Measurements from ENCODE around the gene CBX1.
A peak's percentile ranks its signal among the peaks of the same experiment; 100 is the strongest.

The CBX1 gene

GRCh38 chr17:48100591-48101011, 677 bp downstream of the CBX1 start:
- H3K23ac ChIP-seq (ENCODE audit: low read depth, low read length, poor library complexity), result peak overlapping the region; percentile 70
- H3K9ac ChIP-seq (ENCODE audit: low read depth, low read length, poor library complexity), result peak overlapping the region; percentile 94
- no peak for DNase-seq (ENCODE audit: low spot score)
- H3K4ac ChIP-seq (ENCODE audit: low read length), result no peak overlapping the region
- H3K14ac ChIP-seq (ENCODE audit: low read length), result peak overlapping the region; percentile 97
- peak overlapping the region; percentile 96 for H3K18ac ChIP-seq (ENCODE audit: low read length)
- H4K8ac ChIP-seq (ENCODE audit: low read depth, low read length), result no peak overlapping the region
- no peak overlapping the region for H2AK5ac ChIP-seq (ENCODE audit: low read depth, low read length)
- peak overlapping the region; percentile 88 for H2AFZ ChIP-seq (ENCODE audit: low read length)
- H2BK5ac ChIP-seq (ENCODE audit: low read length), result peak overlapping the region; percentile 79
- no peak overlapping the region for H2BK12ac ChIP-seq (ENCODE audit: low read length)
- H2BK120ac ChIP-seq (ENCODE audit: low read depth, low read length), result peak overlapping the region; percentile 66
- H3K4me2 ChIP-seq (ENCODE audit: insufficient read depth, low read length, poor library complexity, severe bottlenecking), result peak overlapping the region; percentile 73
- no peak overlapping the region for H2BK15ac ChIP-seq (ENCODE audit: low read length)
- H3K9me3 ChIP-seq (replicated peaks in 1 of 2; ENCODE audit: control insufficient read depth in 2 of 2, insufficient read depth in 1 of 2, low read depth in 1 of 2, low read length in 2 of 2), result peaks cover 0 to 3% of the 10 kb centered on the region in 2 donors
- H3K36me3 ChIP-seq (replicated peaks in 1 of 2; ENCODE audit: control insufficient read depth in 2 of 2, insufficient read depth in 2 of 2, low read length in 2 of 2), result peaks cover 3 to 30% of the 10 kb centered on the region in 2 donors
- H3K27ac ChIP-seq (replicated peaks; ENCODE audit: low read length), result peak overlapping the region; percentile 96
- WGBS, 2 donors (ENCODE audit: extremely low coverage in 2 of 2, insufficient read length in 2 of 2, insufficient replicate concordance in 1 of 2), result no CpG with 5 or more reads among the region's 23 CpGs
- H3K4me3 ChIP-seq (ENCODE audit: low read length in 2 of 2), result peak overlapping the region; percentile 83 to 95
- H3K4me1 ChIP-seq (ENCODE audit: control insufficient read depth in 2 of 2, insufficient read depth in 1 of 2, low read depth in 1 of 2, low read length in 2 of 2), result no peaks in the 10 kb centered on the region
- no peaks in the 10 kb centered on the region for H3K27me3 ChIP-seq (ENCODE audit: control insufficient read depth in 3 of 3, insufficient read depth in 3 of 3, low read depth in 1 of 3, low read length in 3 of 3)
- H3K79me1 ChIP-seq (ENCODE audit: low read depth, low read length), result peaks cover 3% of the 10 kb centered on the region
- no peak overlapping the region for H4K91ac ChIP-seq (ENCODE audit: low read depth, low read length, poor library complexity)

GRCh38 chr17:48100160-48100559, 1.1 kb downstream of the CBX1 start:
- Histone ChIP-seq H2BK12ac (ENCODE audit: low read length) (no peak overlapping the region), H2BK5ac (ENCODE audit: low read length) (peak overlapping the region; percentile 79), H2AK5ac (ENCODE audit: low read depth, low read length) (no peak overlapping the region), H3K9ac (ENCODE audit: low read depth, low read length, poor library complexity) (no peak overlapping the region), H2BK120ac (ENCODE audit: low read depth, low read length) (no peak overlapping the region), H4K91ac (ENCODE audit: low read depth, low read length, poor library complexity) (no peak overlapping the region), H2AFZ (ENCODE audit: low read length) (peak overlapping the region; percentile 88), H3K4ac (ENCODE audit: low read length) (no peak overlapping the region), H3K9me3 (replicated peaks in 1 of 2; ENCODE audit: control insufficient read depth in 2 of 2, insufficient read depth in 1 of 2, low read depth in 1 of 2, low read length in 2 of 2) (peaks cover 0 to 3% of the 10 kb centered on the region in 2 donors), H3K14ac (ENCODE audit: low read length) (no peak overlapping the region), H4K8ac (ENCODE audit: low read depth, low read length) (no peak overlapping the region), H3K79me1 (ENCODE audit: low read depth, low read length) (peaks cover 3% of the 10 kb centered on the region), H3K27me3 (ENCODE audit: control insufficient read depth in 3 of 3, insufficient read depth in 3 of 3, low read depth in 1 of 3, low read length in 3 of 3) (no peaks in the 10 kb centered on the region), H3K4me3 (ENCODE audit: low read length in 2 of 2) (peak overlapping the region; percentile 83 to 95), H3K18ac (ENCODE audit: low read length) (no peak overlapping the region), H2BK15ac (ENCODE audit: low read length) (no peak overlapping the region), H3K4me1 (ENCODE audit: control insufficient read depth in 2 of 2, insufficient read depth in 1 of 2, low read depth in 1 of 2, low read length in 2 of 2) (no peaks in the 10 kb centered on the region), H3K27ac (replicated peaks; ENCODE audit: low read length) (peak overlapping the region; percentile 96), H3K23ac (ENCODE audit: low read depth, low read length, poor library complexity) (no peak overlapping the region), H3K4me2 (ENCODE audit: insufficient read depth, low read length, poor library complexity, severe bottlenecking) (peak overlapping the region; percentile 73), H3K36me3 (replicated peaks in 1 of 2; ENCODE audit: control insufficient read depth in 2 of 2, insufficient read depth in 2 of 2, low read length in 2 of 2) (peaks cover 3 to 34% of the 10 kb centered on the region in 2 donors)
- no peak for DNase-seq (ENCODE audit: low spot score)
- 100% methylated on average over 2 to 4 of the region's 10 CpGs for WGBS, 2 donors (ENCODE audit: extremely low coverage in 2 of 2, insufficient read length in 2 of 2, insufficient replicate concordance in 1 of 2)

- Histone ChIP-seq H2BK120ac (ENCODE audit: low read depth, low read length) (no peak overlapping the region), H3K9me3 (replicated peaks in 1 of 2; ENCODE audit: control insufficient read depth in 2 of 2, insufficient read depth in 1 of 2, low read depth in 1 of 2, low read length in 2 of 2) (peaks cover 0 to 3% of the 10 kb centered on the region in 2 donors), H3K18ac (ENCODE audit: low read length) (no peak overlapping the region), H3K36me3 (replicated peaks in 1 of 2; ENCODE audit: control insufficient read depth in 2 of 2, insufficient read depth in 2 of 2, low read length in 2 of 2) (peaks cover 3 to 67% of the 10 kb centered on the region in 2 donors), H3K9ac (ENCODE audit: low read depth, low read length, poor library complexity) (no peak overlapping the region), H2AK5ac (ENCODE audit: low read depth, low read length) (no peak overlapping the region), H3K4me1 (ENCODE audit: control insufficient read depth in 2 of 2, insufficient read depth in 1 of 2, low read depth in 1 of 2, low read length in 2 of 2) (no peaks in the 10 kb centered on the region), H3K4ac (ENCODE audit: low read length) (no peak overlapping the region), H3K4me2 (ENCODE audit: insufficient read depth, low read length, poor library complexity, severe bottlenecking) (no peak overlapping the region), H3K27me3 (ENCODE audit: control insufficient read depth in 3 of 3, insufficient read depth in 3 of 3, low read depth in 1 of 3, low read length in 3 of 3) (no peaks in the 10 kb centered on the region), H2BK15ac (ENCODE audit: low read length) (no peak overlapping the region), H4K8ac (ENCODE audit: low read depth, low read length) (no peak overlapping the region), H3K14ac (ENCODE audit: low read length) (no peak overlapping the region), H3K79me1 (ENCODE audit: low read depth, low read length) (peaks cover 4% of the 10 kb centered on the region), H2BK5ac (ENCODE audit: low read length) (no peak overlapping the region), H4K91ac (ENCODE audit: low read depth, low read length, poor library complexity) (no peak overlapping the region), H3K27ac (replicated peaks; ENCODE audit: low read length) (no peak overlapping the region), H2AFZ (ENCODE audit: low read length) (no peak overlapping the region), H2BK12ac (ENCODE audit: low read length) (no peak overlapping the region), H3K23ac (ENCODE audit: low read depth, low read length, poor library complexity) (no peak overlapping the region), H3K4me3 (ENCODE audit: low read length in 2 of 2) (no peak overlapping the region)
- WGBS, 2 donors (ENCODE audit: extremely low coverage in 2 of 2, insufficient read length in 2 of 2, insufficient replicate concordance in 1 of 2), result no CpG with 5 or more reads among the region's 4 CpGs
- no peak for DNase-seq (ENCODE audit: low spot score)
These were observed 5.7 kb downstream of the CBX1 start for GRCh38 chr17:48095611-48096010.

- Histone ChIP-seq H3K27ac (replicated peaks; ENCODE audit: low read length) (no peak overlapping the region), H4K91ac (ENCODE audit: low read depth, low read length, poor library complexity) (no peak overlapping the region), H2BK120ac (ENCODE audit: low read depth, low read length) (no peak overlapping the region), H3K4me2 (ENCODE audit: insufficient read depth, low read length, poor library complexity, severe bottlenecking) (no peak overlapping the region), H2AFZ (ENCODE audit: low read length) (no peak overlapping the region), H3K23ac (ENCODE audit: low read depth, low read length, poor library complexity) (no peak overlapping the region), H3K14ac (ENCODE audit: low read length) (no peak overlapping the region), H3K36me3 (replicated peaks in 1 of 2; ENCODE audit: control insufficient read depth in 2 of 2, insufficient read depth in 2 of 2, low read length in 2 of 2) (peaks cover 3 to 70% of the 10 kb centered on the region in 2 donors), H2AK5ac (ENCODE audit: low read depth, low read length) (no peak overlapping the region), H2BK12ac (ENCODE audit: low read length) (no peak overlapping the region), H4K8ac (ENCODE audit: low read depth, low read length) (no peak overlapping the region), H2BK15ac (ENCODE audit: low read length) (no peak overlapping the region), H3K27me3 (ENCODE audit: control insufficient read depth in 3 of 3, insufficient read depth in 3 of 3, low read depth in 1 of 3, low read length in 3 of 3) (no peaks in the 10 kb centered on the region), H3K4ac (ENCODE audit: low read length) (no peak overlapping the region), H3K4me3 (ENCODE audit: low read length in 2 of 2) (no peak overlapping the region), H3K79me1 (ENCODE audit: low read depth, low read length) (peaks cover 4% of the 10 kb centered on the region), H2BK5ac (ENCODE audit: low read length) (no peak overlapping the region), H3K18ac (ENCODE audit: low read length) (no peak overlapping the region), H3K4me1 (ENCODE audit: control insufficient read depth in 2 of 2, insufficient read depth in 1 of 2, low read depth in 1 of 2, low read length in 2 of 2) (no peaks in the 10 kb centered on the region), H3K9me3 (replicated peaks in 1 of 2; ENCODE audit: control insufficient read depth in 2 of 2, insufficient read depth in 1 of 2, low read depth in 1 of 2, low read length in 2 of 2) (no peaks in the 10 kb centered on the region), H3K9ac (ENCODE audit: low read depth, low read length, poor library complexity) (no peak overlapping the region)
- WGBS, 2 donors (ENCODE audit: extremely low coverage in 2 of 2, insufficient read length in 2 of 2, insufficient replicate concordance in 1 of 2), result no CpG with 5 or more reads among the region's 11 CpGs
- DNase-seq (ENCODE audit: low spot score), result no peak
These were observed 7.8 kb downstream of the CBX1 start for GRCh38 chr17:48093341-48094045.

All from neuronal stem cell (in vitro differentiated cells).